T-helper 1 cell (primary cell): ENCODE measurements around the gene FBLN2.
"Not testable (repeated sequence)": the region's sequence is repeated elsewhere in the genome, so short reads cannot be mapped to it uniquely, and the experiment has no call there.

Experiments used
- DNase-seq, 5 donors: peaks; one replicate each; pipeline ENCODE4 v3.0.0-alpha.2; 2012 to 2020

Gene FBLN2

GRCh38 chr3:13513913-13514517 is 34.9 kb upstream of the FBLN2 start:
- no peak for DNase-seq

GRCh38 chr3:13514639-13515435 is 34.1 kb upstream of the FBLN2 start:
- no peak for DNase-seq

- no peak for DNase-seq
These were observed 32.9 kb upstream of the FBLN2 start for GRCh38 chr3:13515786-13516759.

- no peak for DNase-seq
These were observed 32.2 kb upstream of the FBLN2 start for GRCh38 chr3:13516760-13517135.

GRCh38 chr3:13517253-13517977 is 31.5 kb upstream of the FBLN2 start:
- no peak for DNase-seq

GRCh38 chr3:13518516-13518953 is 30.4 kb upstream of the FBLN2 start:
- no peak for DNase-seq

GRCh38 chr3:13519006-13519791 is 29.7 kb upstream of the FBLN2 start:
- DNase-seq, result no peak

GRCh38 chr3:13520326-13520880 is 28.5 kb upstream of the FBLN2 start:
- DNase-seq, result no peak

- DNase-seq, result no peak
These were observed 27.6 kb upstream of the FBLN2 start for GRCh38 chr3:13521309-13521708.

- DNase-seq, result not testable (repeated sequence)
These were observed 27.2 kb upstream of the FBLN2 start for GRCh38 chr3:13521749-13522148.

GRCh38 chr3:13522236-13522635 is 26.7 kb upstream of the FBLN2 start:
- DNase-seq, result no peak

GRCh38 chr3:13524979-13525669 is 23.8 kb upstream of the FBLN2 start:
- DNase-seq, result no peak

- no peak for DNase-seq
These were observed 22.9 kb upstream of the FBLN2 start for GRCh38 chr3:13525827-13526625.

- DNase-seq, result no peak
These were observed 22.3 kb upstream of the FBLN2 start for GRCh38 chr3:13526626-13526949.

GRCh38 chr3:13528217-13528867 is 20.6 kb upstream of the FBLN2 start:
- no peak for DNase-seq

GRCh38 chr3:13529196-13530112 is 19.5 kb upstream of the FBLN2 start:
- no peak for DNase-seq

- no peak for DNase-seq
These were observed 18.5 kb upstream of the FBLN2 start for GRCh38 chr3:13530241-13531009.

GRCh38 chr3:13532085-13532484 is 16.8 kb upstream of the FBLN2 start:
- no peak for DNase-seq
